Body of pancreas (tissue), 4 donors: ENCODE data around the gene KRTAP5-3.

Source experiments
- POLR2A ChIP-seq, 3 donors: fragments of 450-650 bp; IDR thresholded peaks; one replicate each; pipeline ENCODE4 v1.6.1; 2016; ENCODE audit warnings: antibody characterized with exemption in 3 of 3, mild to moderate bottlenecking in 2 of 3
- TF ChIP-seq, protein P1 (sequence below), 7 experiments: fragments of 450-650 bp in 4 of 7; fragments of 200-600 bp in 3 of 7; sonication (generic) in 3 of 7; IDR thresholded peaks; one replicate each; pipeline ENCODE4 v1.5.1; 2016 to 2019; ENCODE audit warnings: antibody characterized with exemption in 7 of 7

DNA sequence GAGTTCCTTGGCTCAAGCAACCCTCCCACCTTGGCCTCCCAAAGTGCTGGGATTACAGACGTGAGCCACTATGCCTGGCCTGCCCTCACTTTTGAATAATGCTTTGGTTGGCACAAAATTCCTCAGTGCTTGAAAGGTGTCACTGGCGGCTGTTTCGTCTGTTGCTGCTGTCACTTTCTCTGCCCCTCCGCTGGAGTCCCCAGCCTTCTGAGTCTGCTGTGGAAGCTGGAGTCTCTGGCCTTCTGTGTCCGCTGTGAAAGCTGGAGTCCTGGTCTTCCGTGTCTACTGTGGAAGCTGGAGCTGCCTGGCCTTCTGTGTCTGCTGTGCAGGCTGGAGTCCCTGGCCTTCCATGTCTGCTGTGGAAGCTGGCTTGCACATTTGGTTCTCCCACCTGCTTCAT, 18.3 kb downstream of the KRTAP5-3 start:
- no peak for TF ChIP-seq POLR2A (IDR thresholded peaks at IDR 0.05)
- TF ChIP-seq, protein P1, sequence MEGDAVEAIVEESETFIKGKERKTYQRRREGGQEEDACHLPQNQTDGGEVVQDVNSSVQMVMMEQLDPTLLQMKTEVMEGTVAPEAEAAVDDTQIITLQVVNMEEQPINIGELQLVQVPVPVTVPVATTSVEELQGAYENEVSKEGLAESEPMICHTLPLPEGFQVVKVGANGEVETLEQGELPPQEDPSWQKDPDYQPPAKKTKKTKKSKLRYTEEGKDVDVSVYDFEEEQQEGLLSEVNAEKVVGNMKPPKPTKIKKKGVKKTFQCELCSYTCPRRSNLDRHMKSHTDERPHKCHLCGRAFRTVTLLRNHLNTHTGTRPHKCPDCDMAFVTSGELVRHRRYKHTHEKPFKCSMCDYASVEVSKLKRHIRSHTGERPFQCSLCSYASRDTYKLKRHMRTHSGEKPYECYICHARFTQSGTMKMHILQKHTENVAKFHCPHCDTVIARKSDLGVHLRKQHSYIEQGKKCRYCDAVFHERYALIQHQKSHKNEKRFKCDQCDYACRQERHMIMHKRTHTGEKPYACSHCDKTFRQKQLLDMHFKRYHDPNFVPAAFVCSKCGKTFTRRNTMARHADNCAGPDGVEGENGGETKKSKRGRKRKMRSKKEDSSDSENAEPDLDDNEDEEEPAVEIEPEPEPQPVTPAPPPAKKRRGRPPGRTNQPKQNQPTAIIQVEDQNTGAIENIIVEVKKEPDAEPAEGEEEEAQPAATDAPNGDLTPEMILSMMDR (IDR thresholded peaks at IDR 0.05): no peak
